ENCODE results near the gene DCANP1. TPM values are rescaled to one million over a fixed set of nuclear protein-coding genes. Genes with fewer than 3 reads are reported as not detected.

Gene DCANP1
- total RNA-seq, 1 experiment from 2014 or later, result not detected

DNA sequence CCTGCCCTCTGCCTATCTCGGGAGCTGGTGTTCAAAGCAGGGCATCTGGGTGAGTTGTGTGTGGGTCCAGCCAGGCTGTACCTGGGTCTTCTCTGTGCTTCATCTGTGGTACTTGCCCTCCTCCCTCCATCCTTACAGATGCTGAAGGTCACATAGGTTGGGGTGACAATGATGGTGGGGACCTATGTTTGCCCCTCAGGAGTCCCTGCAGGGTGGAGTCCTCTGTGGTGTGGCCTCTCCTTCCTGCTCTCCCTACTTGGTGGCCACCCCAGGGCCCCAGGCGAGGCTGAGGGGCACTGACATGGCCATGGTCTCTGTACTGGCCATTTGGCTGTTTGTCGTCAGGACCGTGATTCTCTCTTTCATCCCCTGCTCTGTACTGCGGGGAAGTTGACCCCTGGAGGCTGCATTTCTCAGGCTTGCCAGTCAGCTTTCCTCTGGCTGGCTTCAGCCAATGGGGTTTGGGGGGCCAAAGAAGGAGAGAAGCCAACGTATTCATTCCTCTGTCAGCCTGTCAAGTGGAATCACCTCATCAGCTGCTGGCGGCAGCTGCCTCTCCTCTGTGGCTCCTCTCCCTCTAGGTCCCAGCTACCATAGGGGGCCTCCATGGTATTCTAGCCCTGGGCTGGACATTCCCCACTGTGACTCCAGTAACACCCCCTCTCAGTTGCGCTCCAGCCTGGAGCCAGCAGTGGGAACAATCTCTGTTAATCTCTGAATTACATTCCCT is 4.6 kb downstream of the DCANP1 start:
- DNase-seq (ENCODE audit: low read depth), result no peak

DNA sequence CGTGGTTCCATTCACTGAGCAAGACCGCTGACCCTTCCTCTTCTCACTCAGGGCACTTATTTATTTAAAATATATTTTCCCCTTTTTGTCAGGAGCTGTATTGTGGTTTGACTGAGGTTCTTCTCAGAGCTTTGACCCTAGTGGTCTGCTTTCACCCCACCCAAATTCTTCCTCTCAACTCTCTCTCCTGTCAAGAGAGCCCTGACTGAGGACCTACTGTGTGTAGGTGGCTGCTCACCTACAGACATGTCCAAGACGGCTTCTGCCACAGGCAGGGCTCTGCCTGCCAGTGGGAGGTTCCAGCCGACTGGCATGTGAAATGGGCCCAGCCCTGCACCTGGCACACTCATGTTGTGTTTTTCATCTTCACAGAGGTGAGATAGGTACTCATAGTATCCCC is 5.2 kb downstream of the DCANP1 start:
- DNase-seq (ENCODE audit: low read depth), result no peak

DNA sequence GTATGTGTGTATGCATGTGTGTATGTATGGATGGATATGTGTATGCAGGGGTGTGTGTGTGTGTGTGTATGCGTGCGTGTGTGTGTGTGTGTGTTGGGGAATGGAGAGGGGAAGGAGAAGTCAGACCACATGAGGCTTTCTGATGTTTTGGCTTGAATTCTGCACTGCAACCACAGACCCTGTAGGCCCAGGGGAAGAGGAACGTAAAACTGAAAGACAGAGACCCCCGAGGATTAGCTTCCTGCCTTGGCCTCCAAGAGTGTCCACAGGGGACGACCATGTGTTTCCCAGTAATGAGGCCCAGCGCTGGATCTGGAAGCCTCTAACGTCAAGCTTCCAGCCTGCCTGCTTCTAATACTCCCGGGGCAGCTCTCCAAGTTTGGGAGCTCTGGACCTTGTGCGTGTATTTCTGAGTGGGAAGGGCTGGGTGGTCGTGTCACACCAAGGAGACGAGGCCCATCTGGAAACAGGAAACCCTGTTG is 5.8 kb downstream of the DCANP1 start:
- DNase-seq (ENCODE audit: low read depth), result no peak

DNA sequence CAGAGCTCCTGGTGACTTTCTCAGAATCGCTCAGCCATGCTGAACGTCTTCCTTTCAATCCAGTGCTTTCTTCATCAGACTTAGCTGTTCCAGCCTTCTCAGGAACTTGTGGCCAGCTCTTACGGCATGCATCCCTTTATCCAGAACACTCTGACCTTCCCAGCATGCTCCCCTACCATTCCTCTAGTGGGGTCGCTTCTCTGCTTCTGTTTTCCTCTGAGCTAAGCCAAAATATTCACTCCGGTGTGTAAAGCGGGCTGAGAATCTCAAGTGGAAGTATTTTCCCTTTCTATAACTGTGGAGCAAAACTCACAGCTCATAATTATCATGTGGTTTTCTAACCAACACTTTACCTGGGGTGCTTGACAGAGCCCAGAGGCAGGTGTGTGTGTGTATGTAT is 6.2 kb downstream of the DCANP1 start:
- DNase-seq (ENCODE audit: low read depth), result no peak

DNA sequence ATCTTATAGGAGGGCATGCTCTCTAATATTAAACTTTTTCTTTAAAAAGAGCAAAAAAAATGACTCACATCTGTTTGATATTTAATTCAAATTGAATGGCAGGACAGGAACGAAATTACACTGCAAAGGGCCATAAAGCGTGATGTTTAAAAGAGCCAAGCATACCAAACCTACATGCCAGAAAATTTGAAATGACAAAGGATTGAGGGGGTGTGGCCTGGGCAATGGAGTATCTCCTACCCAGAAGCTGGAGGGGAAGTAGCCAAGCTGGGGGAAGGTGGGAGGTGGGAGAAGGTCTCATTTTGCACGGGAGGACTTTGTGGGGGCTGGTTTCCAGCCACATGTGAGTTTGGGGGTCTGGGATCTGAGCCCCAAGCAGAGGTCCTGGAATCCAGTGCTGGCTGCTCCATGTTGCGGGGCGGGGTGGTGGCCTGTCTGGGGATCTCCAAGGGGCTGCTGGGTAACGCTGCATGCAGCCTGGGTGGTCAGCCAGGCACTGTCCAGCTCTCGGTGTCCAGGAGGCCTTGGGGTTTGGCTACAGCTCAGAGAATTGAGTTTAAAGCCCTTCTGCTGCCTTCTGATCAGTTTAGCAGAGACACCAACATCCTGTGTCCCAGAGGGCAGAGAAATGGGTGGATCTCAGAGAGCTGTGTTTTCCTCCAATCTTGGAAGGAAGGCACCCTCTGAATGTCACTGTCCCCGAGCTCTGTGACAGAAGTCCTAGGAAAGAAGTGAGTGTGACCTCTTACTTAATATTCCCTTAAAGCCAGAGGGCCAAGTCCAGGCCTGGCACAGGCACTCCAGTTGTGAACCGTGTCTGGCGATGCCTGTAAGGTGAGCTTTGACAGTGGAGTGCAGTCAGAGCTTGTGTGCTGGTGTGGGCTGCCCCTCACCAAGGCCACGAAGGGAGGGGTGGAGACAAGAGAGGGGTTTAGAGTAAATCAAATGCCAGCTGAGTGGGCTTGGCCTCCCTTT is 7.6 kb downstream of the DCANP1 start:
- no peak for DNase-seq (ENCODE audit: low read depth)

DNA sequence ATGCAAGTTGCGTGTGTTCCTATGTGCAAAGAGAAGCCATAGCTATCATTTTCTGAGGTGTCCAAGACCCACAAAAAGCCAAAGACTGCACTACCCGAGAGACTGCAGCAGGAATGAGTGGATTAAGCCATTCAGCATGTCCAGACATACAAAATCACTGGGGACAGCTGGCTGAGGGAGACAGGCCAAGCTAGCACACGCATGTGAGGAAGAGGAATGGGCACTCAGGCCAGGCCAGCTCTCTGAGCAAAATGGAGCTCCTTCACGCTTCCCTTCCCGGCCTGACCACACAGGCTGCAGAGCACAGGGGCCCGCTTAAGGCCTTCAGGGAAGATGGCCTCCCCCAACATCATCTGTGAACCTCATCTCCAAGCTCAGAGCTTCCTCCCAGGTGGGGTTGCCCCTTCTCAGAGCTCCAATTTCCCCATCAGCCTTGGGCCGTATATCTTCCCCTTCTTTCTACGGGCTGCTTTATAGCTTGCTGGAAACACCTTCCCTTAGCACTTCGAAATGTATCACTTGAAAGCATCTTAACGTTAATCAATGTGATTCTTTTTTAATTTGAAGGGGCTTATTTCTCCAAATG is 8.4 kb downstream of the DCANP1 start:
- DNase-seq (ENCODE audit: low read depth), result no peak

GRCh38 chr5:135437796-135438560 is 9.2 kb downstream of the DCANP1 start:
- peak; percentile 80 for DNase-seq (ENCODE audit: low read depth)

DNA sequence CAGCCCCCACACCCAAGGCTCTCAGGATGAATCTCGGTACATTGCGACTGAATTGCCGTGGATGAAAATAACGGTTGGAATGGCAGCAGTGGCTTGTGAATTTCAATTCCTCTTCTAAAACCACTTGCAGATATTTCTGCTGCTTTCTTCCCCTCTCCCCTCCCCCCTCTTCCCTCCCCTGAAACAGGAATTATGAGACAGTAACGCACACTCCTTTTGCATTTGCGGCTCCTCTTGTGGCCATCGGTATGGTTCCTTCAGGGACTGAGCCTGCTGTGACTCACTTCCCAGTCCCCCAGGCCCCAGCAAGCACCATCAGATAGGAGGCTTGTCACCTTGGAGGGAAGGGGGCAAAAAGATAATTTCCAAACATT is 9.7 kb downstream of the DCANP1 start:
- DNase-seq (ENCODE audit: low read depth), result no peak

GRCh38 chr5:135436951-135437418 is 10.2 kb downstream of the DCANP1 start:
- DNase-seq (ENCODE audit: low read depth), result no peak

DNA sequence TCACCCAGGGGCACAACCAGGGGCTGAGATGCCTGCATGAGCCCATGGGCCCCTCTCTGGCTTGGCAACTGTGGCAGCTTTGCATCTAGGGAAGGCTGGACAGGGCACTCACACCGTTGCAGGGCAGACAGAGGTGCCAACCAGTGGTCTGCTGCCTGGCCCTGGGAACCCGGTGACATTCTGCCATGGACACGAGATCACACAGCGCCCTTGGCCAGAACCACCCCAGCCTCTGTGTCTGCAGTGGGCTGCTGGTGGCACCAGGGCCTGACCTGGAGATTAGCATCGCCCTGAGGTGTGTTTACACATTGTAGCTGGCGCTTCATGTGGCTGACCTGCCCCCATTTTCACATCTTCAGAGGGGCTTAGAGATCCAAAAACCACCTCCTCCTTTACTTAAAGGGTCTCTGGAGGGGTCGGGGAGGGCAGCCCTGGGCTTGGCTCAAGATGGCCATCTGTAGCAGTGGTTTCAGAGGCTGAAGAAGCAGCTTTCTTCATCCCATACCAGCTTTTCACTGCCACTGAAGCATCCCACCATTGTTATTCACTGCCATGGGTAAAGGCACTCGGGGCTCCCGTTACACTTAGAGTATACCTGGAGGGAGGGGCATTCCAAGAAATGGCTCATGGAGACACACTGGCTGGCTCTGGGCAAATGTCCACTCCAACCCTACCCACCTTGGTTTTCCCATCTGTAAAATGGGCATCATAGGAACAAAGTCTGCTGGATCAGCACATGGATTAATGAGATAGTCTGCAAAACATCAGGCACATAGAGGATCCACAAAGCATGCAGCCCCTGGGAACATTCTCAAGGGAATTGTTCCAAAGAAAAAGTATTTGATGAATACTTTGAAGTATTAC is 11.4 kb downstream of the DCANP1 start:
- no peak for DNase-seq (ENCODE audit: low read depth)

GRCh38 chr5:135434591-135435466 is 12.3 kb downstream of the DCANP1 start:
- no peak for DNase-seq (ENCODE audit: low read depth)

- no peak for DNase-seq (ENCODE audit: low read depth)
Measured at GRCh38 chr5:135433681-135434426, 13.3 kb downstream of the DCANP1 start.

DNA sequence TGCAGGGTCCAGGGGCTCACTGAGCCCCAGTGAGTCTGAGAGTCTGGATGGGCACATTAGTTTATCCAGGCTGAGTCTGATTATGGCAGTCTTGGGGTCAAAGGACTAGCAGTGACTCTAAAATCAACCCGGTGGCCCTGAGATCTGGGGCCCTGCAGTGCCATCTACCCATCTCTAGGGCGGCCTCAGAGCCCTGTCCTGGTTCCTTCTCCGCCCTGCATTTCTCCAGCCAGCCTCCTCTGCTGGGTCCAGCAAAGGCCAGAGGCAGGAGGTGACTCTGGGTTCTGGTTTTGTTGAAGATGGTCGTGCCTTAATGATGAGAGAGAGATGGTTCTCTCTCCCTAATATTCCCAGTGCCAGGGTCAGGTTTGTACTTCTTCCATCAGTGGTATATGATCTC is 15.0 kb downstream of the DCANP1 start:
- no peak for DNase-seq (ENCODE audit: low read depth)

GRCh38 chr5:135430135-135430437 is 17.1 kb downstream of the DCANP1 start:
- no peak for DNase-seq (ENCODE audit: low read depth)

DNA sequence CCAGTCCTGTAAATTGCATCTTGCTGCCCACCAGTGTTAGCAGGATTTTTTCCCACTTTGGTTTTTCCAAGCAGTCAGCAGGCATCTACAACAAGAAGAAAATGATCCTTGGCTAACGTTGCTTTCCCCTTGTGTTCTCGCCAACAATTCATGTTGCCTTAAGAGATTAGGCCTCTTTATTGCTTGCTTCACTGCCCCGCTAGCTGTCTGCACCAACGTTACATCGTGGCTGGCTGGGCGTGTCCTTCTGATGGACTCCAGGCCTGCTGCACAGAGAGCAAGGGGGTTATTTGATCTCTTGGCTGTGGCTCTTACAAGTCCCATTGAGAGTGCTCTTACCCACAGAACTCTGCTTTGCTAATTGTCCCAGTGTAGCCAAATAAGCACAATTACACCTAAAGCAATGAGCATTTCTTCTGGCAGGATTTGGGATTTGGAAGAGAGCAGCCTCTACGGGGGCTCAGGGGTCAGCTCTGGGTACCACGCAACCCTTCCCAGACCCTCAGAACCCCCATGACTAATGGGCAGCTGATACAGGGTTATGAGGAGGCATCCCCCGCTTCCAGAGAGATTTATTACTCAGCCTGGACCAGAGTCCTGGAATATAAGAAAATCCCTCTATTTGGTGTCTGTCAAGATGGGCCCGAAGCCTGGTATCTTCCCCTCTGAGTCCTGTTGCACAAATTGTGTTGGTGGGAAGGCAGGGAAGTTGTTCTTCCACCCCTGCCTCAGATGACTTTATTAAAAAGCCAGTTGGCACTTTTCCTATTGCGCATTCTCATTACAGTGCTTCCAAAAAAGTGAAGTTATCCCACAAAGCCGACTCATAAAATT is 17.6 kb downstream of the DCANP1 start:
- DNase-seq (ENCODE audit: low read depth), result no peak

DNA sequence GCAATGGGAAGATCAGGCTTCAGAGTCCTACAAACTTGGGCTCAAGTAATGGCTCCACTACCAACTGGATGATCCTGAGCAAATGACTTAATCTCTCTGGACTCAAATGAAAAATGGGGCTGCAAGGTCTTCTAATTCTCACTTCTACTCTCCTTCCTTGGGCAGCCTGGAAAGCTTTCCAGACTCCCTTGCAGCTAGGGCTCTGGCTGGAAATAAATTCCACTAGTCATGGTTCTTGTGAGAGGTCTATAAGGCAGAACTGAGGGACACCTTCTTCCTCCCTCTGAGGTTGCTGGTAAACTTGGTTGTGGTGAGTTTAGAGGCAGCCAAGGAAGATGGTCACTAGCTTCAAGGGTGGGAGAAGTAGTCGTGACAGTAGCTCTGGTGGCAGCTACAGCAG is 18.6 kb downstream of the DCANP1 start:
- no peak for DNase-seq (ENCODE audit: low read depth)

DNA sequence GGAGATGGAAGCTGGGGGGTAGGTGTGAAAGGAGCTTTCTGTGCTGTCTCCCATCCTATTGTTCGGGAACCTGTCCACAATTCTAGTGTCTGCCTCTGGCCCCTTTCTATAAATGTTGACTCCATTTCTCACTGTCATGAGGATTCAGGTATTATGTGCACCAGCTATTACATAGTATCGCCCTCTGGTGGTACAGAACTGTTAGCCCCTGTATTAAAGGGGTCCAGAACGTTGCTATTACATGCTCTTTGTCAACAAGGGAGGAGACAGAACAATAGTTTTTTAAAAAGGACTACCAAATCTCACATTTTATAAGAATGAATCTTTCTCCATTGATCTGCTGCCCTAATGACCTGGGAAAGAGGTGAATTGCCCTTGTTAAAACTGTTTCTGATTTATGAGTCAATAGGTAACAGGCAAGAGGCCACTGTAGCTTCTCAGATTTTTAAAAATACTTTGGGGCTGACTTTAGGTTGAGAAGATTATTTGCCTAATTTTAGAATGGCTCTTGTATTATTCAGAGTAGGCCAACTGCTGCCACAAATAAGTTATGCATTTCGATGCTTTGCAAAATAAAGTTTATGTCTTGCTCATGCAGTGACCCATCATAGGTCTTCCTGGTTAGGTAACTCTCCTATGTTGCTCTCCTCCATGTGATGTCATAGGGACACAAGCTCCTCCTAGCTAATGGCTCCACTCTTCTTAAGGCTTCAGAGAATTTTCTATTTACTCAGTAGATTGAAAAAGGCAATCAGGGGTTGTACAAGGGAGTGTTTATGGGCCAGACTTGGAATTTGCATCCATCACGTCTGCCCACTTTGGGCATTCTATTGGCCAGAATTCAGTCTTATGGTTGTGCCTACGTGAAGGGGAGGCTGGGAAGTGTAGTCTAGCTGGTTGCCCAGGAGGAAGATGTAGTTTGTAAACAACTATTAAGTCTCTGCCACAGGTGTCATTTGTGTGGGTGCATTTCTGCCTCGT is 20.8 kb downstream of the DCANP1 start:
- DNase-seq (ENCODE audit: low read depth), result peak; percentile 47

All from LHCN-M2 (cell line).